Mucosa of gallbladder (tissue), 1 donor: ENCODE data around the gene CSAG1. TPM values are rescaled to one million over a fixed set of nuclear protein-coding genes. Genes with fewer than 3 reads are reported as not detected.
"Not testable (repeated sequence)": the region's sequence is repeated elsewhere in the genome, so short reads cannot be mapped to it uniquely, and the experiment has no call there.

Source experiments
- DNase-seq: peaks from one replicate; pipeline ENCODE4 v3.0.0-alpha.2; 2020; ENCODE audit warnings: low spot score
- total RNA-seq: library from RNA; stranded (reverse); gene quantifications from one replicate; pipeline ENCODE4 v1.2.1, GENCODE V29; 2021
- donor health status: DM: no; HTN: no; CAD: no.

The CSAG1 gene
- total RNA-seq, 1 donor from 2014 or later, result not detected

- not testable (repeated sequence) for DNase-seq
These were observed 33.1 kb downstream of the CSAG1 start for GRCh38 chrX:152700390-152700789.

GRCh38 chrX:152697952-152698931 is 35.3 kb downstream of the CSAG1 start, which contains the start of gene MAGEA3:
Gene MAGEA3 (plus strand): TSS chrX:152698794. CDS start chrX:152700833, 2,039 bp downstream.
- DNase-seq, result not testable (repeated sequence)

- DNase-seq, result not testable (repeated sequence)
These were observed 52.5 kb downstream of the CSAG1 start for GRCh38 chrX:152681012-152681411.

Other genes starting within 250 kb of the CSAG1 start
- gene GABRQ, start 95.8 kb downstream of the CSAG1 start, total RNA-seq, result 0.03 TPM
- not detected for gene MAGEA3, start 34.9 kb downstream of the CSAG1 start, total RNA-seq
- not detected for gene CSAG2, start 24.4 kb downstream of the CSAG1 start, total RNA-seq
- gene MAGEA2B, start 19.1 kb downstream of the CSAG1 start, total RNA-seq, result not detected
- not detected for gene MAGEA12, start within 50 bp of the CSAG1 start, total RNA-seq
- not detected for gene MAGEA2, start 20.1 kb upstream of the CSAG1 start, total RNA-seq
- gene CSAG3, start 25.5 kb upstream of the CSAG1 start, total RNA-seq, result not detected
- 0.26 TPM for gene MAGEA6, start 36.0 kb upstream of the CSAG1 start, total RNA-seq
- gene CETN2, start 97.0 kb upstream of the CSAG1 start, total RNA-seq, result 44.3 TPM
- 32.4 TPM for gene NSDHL, start 97.3 kb upstream of the CSAG1 start, total RNA-seq
- 16.5 TPM for gene ZNF185, start 164.3 kb upstream of the CSAG1 start, total RNA-seq